Left colon (tissue), 2 donors: ENCODE results near the gene TRPV4. TPM values are rescaled to one million over a fixed set of nuclear protein-coding genes. Genes with fewer than 3 reads are reported as not detected.
"Not testable (repeated sequence)": the region's sequence is repeated elsewhere in the genome, so short reads cannot be mapped to it uniquely, and the experiment has no call there.

Experiments
- ATAC-seq: fragments of 200-7000 bp; cut with Tn5 transposase; one replicate; pipeline ENCODE4 v1.9.1; 2020; ENCODE audit warnings: mild to moderate bottlenecking, moderate library complexity
- DNase-seq, 2 donors: peaks; one replicate each; pipeline ENCODE4 v3.0.0-alpha.2; 2020
- intact Hi-C, 2 donors: fragments of 100-400 bp; cut with DNase I in 1 of 2; cut with micrococcal nuclease in 1 of 2; formaldehyde crosslinking; loops; one replicate each; pipeline versions ENCODE4 v1.11.2 to v1.14.0; 2022; cut with DNase I, micrococcal nuclease
- total RNA-seq, 2 donors: library from RNA; stranded (reverse); fragmentation: NEBNext Ultra II Directional; extraction: Animal tissue kit (Norgen Biotek cat#: 25700); gene quantifications; one replicate each; pipeline ENCODE4 v1.2.1, GENCODE V29; 2021
- donor health status: DM: no; HTN: no; CAD: no.
- donor health status: DM: yes; HTN: yes; CAD: no.

TRPV4 gene
- total RNA-seq, 2 donors from 2014 or later: 0.09 to 0.36 TPM

GRCh38 chr12:109862491-109862890 is 29.3 kb upstream of the TRPV4 start:
- DNase-seq, ATAC-seq, intact Hi-C loops: not testable (repeated sequence)

- intact Hi-C loops: no loop called here
- DNase-seq: peak in 1 of 2 donors; percentile 39
- peak; percentile 55 for ATAC-seq
Observed at GRCh38 chr12:109861689-109862314, 28.6 kb upstream of the TRPV4 start.

- intact Hi-C loops: no loop called here
- ATAC-seq (no peak), DNase-seq (no peak)
Observed at GRCh38 chr12:109860977-109861376, 27.8 kb upstream of the TRPV4 start.

- intact Hi-C loops: no loop called here
- no peak for ATAC-seq
- DNase-seq: no peak
Observed at GRCh38 chr12:109858764-109859163, 25.6 kb upstream of the TRPV4 start.

- DNase-seq (no peak), ATAC-seq (no peak)
- intact Hi-C loops: no loop called here
Observed at GRCh38 chr12:109857715-109858114, 24.5 kb upstream of the TRPV4 start.

GRCh38 chr12:109855377-109855776 is 22.2 kb upstream of the TRPV4 start:
- intact Hi-C loops: no loop called here
- DNase-seq: no peak
- no peak for ATAC-seq

GRCh38 chr12:109850518-109850917 is 17.3 kb upstream of the TRPV4 start:
- ATAC-seq, DNase-seq, intact Hi-C loops: not testable (repeated sequence)

GRCh38 chr12:109847142-109847735 is 14.0 kb upstream of the TRPV4 start:
- intact Hi-C loops: loop anchor here in 1 of 2 donors (5.0 kb wide), 1 partner anchor 40 kb away; no protein-coding TSS in a partner anchor
- DNase-seq (no peak), ATAC-seq (no peak)

- ATAC-seq (peak; percentile 48), DNase-seq (no peak)
- intact Hi-C loops: loop anchor here in 1 of 2 donors (5.0 kb wide), 1 partner anchor 39 kb away; no protein-coding TSS in a partner anchor
Observed at GRCh38 chr12:109845824-109846205, 12.6 kb upstream of the TRPV4 start.

GRCh38 chr12:109844983-109845823 is 12.0 kb upstream of the TRPV4 start:
- intact Hi-C loops: loop anchor here in 1 of 2 donors (5.0 kb wide), 1 partner anchor 38 kb away; no protein-coding TSS in a partner anchor
- DNase-seq (peak; percentile 71 to 94), ATAC-seq (peak; percentile 90)

- ATAC-seq (no peak), DNase-seq (no peak)
- intact Hi-C loops: no loop called here
Observed at GRCh38 chr12:109844091-109844490, 10.9 kb upstream of the TRPV4 start.

GRCh38 chr12:109842021-109842420 is 8.8 kb upstream of the TRPV4 start:
- DNase-seq (no peak), ATAC-seq (no peak)
- intact Hi-C loops: no loop called here

GRCh38 chr12:109841356-109841755 is 8.2 kb upstream of the TRPV4 start:
- ATAC-seq (no peak), DNase-seq (no peak)
- intact Hi-C loops: no loop called here

- ATAC-seq: peak; percentile 75
- intact Hi-C loops: no loop called here
- DNase-seq: peak in 1 of 2 donors; percentile 53
Observed at GRCh38 chr12:109840305-109841074, 7.3 kb upstream of the TRPV4 start.

GRCh38 chr12:109839444-109839843 is 6.2 kb upstream of the TRPV4 start:
- ATAC-seq (no peak), DNase-seq (no peak)
- intact Hi-C loops: no loop called here

- ATAC-seq (no peak), DNase-seq (no peak)
- intact Hi-C loops: no loop called here
Observed at GRCh38 chr12:109836916-109837315, 3.7 kb upstream of the TRPV4 start.

- DNase-seq (no peak), ATAC-seq (no peak)
- intact Hi-C loops: no loop called here
Observed at GRCh38 chr12:109835827-109836226, 2.6 kb upstream of the TRPV4 start.

GRCh38 chr12:109832541-109833306 is 474 bp downstream of the TRPV4 start:
- ATAC-seq (no peak), DNase-seq (no peak)
- intact Hi-C loops: no loop called here
